Right atrium auricular region (tissue), 2 donors: Measurements from ENCODE around the gene NPY1R. TPM values are rescaled to one million over a fixed set of nuclear protein-coding genes. Genes with fewer than 3 reads are reported as not detected.

Experiments used
- DNase-seq: peaks from one replicate; pipeline ENCODE4 v3.0.0-alpha.2; 2019; ENCODE audit warnings: low spot score
- H3K27ac ChIP-seq, 2 donors: fragments of 200-600 bp; sonication (generic); 1 replicate in 1 of 2; 2 replicates in 1 of 2; pipeline ENCODE4 v1.5.1; 2016 to 2019
- H3K27me3 ChIP-seq, 2 donors: fragments of 200-600 bp; sonication (generic); one replicate each; pipeline versions ENCODE4 v1.5.1 to v1.6.0; 2017 to 2019
- H3K36me3 ChIP-seq: fragments of 200-600 bp; sonication (generic); one replicate; pipeline ENCODE4 v1.5.1; 2016
- H3K4me1 ChIP-seq, 2 donors: fragments of 200-600 bp; sonication (generic); one replicate each; pipeline versions ENCODE4 v1.5.1 to v1.6.0; 2017 to 2019
- H3K4me3 ChIP-seq, 2 donors: fragments of 200-600 bp; sonication (generic); 1 replicate in 1 of 2; 2 replicates in 1 of 2; pipeline ENCODE4 v1.5.1; 2017 to 2019; ENCODE audit warnings: mild to moderate bottlenecking in 1 of 2, moderate library complexity in 1 of 2
- H3K9me3 ChIP-seq, 2 donors: fragments of 200-600 bp; sonication (generic); one replicate each; pipeline ENCODE4 v1.5.1; 2019
- total RNA-seq, 2 donors: library from RNA; depleted of rRNA; stranded (reverse); fragments of >200 nt; gene quantifications; one replicate each; pipeline ENCODE4 v1.1.0, GENCODE V29; 2016
- TF ChIP-seq, protein P1 (sequence below), 2 donors: fragments of 200-600 bp; sonication (generic); IDR thresholded peaks; one replicate each; pipeline ENCODE4 v1.5.1; 2019; ENCODE audit warnings: antibody characterized with exemption in 2 of 2

NPY1R gene
- 1 to 10 TPM; 4.0 to 4.4 TPM for total RNA-seq

- Histone ChIP-seq H3K9me3 (no peaks in the 10 kb centered on the region), H3K27me3 (no peaks in the 10 kb centered on the region), H3K4me1 (peaks cover 0 to 11% of the 10 kb centered on the region in 2 donors), H3K36me3 (no peaks in the 10 kb centered on the region), H3K4me3 (peak within 1 kb of the TSS; percentile 43 to 51), H3K27ac (peak within 1 kb of the TSS in 1 of 2 donors; percentile 19)
- peak; percentile 80 for DNase-seq
- TF ChIP-seq, protein P1, sequence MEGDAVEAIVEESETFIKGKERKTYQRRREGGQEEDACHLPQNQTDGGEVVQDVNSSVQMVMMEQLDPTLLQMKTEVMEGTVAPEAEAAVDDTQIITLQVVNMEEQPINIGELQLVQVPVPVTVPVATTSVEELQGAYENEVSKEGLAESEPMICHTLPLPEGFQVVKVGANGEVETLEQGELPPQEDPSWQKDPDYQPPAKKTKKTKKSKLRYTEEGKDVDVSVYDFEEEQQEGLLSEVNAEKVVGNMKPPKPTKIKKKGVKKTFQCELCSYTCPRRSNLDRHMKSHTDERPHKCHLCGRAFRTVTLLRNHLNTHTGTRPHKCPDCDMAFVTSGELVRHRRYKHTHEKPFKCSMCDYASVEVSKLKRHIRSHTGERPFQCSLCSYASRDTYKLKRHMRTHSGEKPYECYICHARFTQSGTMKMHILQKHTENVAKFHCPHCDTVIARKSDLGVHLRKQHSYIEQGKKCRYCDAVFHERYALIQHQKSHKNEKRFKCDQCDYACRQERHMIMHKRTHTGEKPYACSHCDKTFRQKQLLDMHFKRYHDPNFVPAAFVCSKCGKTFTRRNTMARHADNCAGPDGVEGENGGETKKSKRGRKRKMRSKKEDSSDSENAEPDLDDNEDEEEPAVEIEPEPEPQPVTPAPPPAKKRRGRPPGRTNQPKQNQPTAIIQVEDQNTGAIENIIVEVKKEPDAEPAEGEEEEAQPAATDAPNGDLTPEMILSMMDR (IDR thresholded peaks at IDR 0.05): peak; percentile 45 to 76
These were observed at the start of gene NPY1R for GRCh38 chr4:163332526-163333406. Gene NPY1R (minus strand): TSS chr4:163332596. CDS start chr4:163326554, 6,042 bp downstream.

DNA sequence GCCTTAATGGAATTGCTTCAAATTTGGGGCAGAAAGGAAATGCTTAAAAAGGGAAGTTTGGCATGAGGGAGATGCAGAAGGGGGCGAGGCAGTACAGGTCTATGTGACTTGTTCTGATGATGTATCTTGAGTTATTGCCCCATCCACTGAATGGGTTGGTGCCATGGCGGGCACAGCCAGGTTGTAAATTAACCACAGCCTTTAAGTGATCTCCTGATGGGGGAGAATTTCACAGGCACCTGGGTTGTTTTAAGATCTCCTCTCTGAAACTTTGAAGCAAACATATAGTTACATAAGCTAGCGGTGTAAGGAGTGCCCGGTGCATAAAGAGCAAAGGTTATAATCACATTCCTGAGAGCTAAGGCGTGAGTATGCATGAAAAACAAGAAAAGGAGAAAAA is 48.3 kb upstream of the NPY1R start:
- no peaks in the 10 kb centered on the region for H3K9me3 ChIP-seq
- no peak overlapping the region for H3K27ac ChIP-seq
- no peaks in the 10 kb centered on the region for H3K27me3 ChIP-seq
- TF ChIP-seq, protein P1 (IDR thresholded peaks at IDR 0.05): no peak
- no peaks in the 10 kb centered on the region for H3K4me1 ChIP-seq
- H3K36me3 ChIP-seq: no peaks in the 10 kb centered on the region
- no peak overlapping the region for H3K4me3 ChIP-seq
- no peak for DNase-seq

DNA sequence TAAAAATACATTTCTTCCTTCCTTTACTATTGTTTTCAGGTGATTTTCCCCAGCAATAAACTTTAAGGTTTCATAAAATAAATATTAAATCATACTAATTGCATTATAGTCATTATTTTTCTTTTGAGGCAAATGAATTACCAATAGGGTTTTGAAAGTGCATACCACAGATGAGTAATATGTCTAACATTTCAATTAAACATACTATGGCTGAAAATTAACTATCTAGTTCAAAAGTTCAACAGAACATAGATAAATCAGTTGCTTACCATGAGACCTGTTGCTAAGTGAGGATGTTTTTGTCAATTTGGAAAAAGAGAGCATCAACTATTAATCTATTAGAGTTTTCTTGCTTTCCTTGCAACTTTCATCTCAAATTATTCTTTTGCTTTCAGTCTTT is 46.3 kb upstream of the NPY1R start:
- TF ChIP-seq, protein P1 (IDR thresholded peaks at IDR 0.05): no peak
- no peak overlapping the region for H3K27ac ChIP-seq
- no peaks in the 10 kb centered on the region for H3K4me1 ChIP-seq
- H3K4me3 ChIP-seq: no peak overlapping the region
- no peak for DNase-seq
- no peaks in the 10 kb centered on the region for H3K9me3 ChIP-seq
- H3K27me3 ChIP-seq: no peaks in the 10 kb centered on the region
- no peaks in the 10 kb centered on the region for H3K36me3 ChIP-seq

DNA sequence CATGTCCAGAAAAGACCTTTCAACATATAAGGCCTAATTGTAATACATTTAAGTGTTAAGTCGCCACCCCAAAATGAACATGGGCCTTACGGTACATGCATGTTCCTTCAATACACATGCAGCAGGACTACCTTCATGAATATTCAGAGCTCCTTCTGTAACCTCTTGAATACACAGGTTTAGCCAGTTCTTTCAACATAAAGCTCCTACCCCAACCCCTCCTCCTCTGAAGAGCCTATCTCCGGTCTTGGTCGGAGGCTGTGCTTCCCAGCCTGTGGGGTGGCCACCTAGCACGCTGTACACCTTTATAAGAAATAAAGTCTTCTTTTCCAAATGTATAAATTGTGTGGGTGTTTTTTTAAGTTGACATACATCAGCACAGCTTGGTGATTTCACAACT is 39.6 kb upstream of the NPY1R start:
- no peak overlapping the region for H3K4me3 ChIP-seq
- H3K9me3 ChIP-seq: no peaks in the 10 kb centered on the region
- DNase-seq: no peak
- TF ChIP-seq, protein P1 (IDR thresholded peaks at IDR 0.05): no peak
- H3K27me3 ChIP-seq: no peaks in the 10 kb centered on the region
- H3K27ac ChIP-seq: no peak overlapping the region
- no peaks in the 10 kb centered on the region for H3K4me1 ChIP-seq
- no peaks in the 10 kb centered on the region for H3K36me3 ChIP-seq

DNA sequence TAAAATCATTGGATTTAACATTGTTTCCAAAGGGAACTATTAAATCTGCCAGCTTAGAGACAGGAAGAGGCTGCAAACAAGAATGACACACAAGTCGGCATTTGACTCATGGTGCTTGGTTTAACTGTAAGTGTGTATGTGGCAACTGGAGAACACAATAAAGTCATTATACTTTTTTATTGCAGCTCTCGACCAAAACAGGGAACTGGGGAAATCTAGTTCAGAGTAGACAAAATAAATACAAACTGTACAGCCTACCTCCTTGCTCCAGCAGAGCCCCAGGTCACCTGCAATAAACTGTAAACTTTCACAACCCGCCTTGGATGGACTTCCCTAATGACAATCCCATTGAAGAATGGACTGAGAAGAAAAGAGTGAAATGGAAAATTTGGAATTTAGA is 35.3 kb upstream of the NPY1R start:
- H3K27ac ChIP-seq: no peak overlapping the region
- H3K27me3 ChIP-seq: no peaks in the 10 kb centered on the region

More for the DNA sequence above, 35.3 kb upstream of the NPY1R start:
- Histone ChIP-seq H3K4me1 (no peaks in the 10 kb centered on the region), H3K9me3 (no peaks in the 10 kb centered on the region), H3K4me3 (no peak overlapping the region), H3K36me3 (no peaks in the 10 kb centered on the region)
- no peak for DNase-seq
- TF ChIP-seq, protein P1 (IDR thresholded peaks at IDR 0.05): no peak
